GM21576 (cell line): ENCODE data around the gene CYP27B1.

Experiments used
- ATAC-seq: cut with Tn5 transposase; IDR thresholded peaks from one replicate; pipeline ENCODE4 v1.9.1; 2021; ENCODE audit warnings: mild to moderate bottlenecking, moderate library complexity; ENCODE audit not compliant: unreplicated experiment

CYP27B1 gene

DNA sequence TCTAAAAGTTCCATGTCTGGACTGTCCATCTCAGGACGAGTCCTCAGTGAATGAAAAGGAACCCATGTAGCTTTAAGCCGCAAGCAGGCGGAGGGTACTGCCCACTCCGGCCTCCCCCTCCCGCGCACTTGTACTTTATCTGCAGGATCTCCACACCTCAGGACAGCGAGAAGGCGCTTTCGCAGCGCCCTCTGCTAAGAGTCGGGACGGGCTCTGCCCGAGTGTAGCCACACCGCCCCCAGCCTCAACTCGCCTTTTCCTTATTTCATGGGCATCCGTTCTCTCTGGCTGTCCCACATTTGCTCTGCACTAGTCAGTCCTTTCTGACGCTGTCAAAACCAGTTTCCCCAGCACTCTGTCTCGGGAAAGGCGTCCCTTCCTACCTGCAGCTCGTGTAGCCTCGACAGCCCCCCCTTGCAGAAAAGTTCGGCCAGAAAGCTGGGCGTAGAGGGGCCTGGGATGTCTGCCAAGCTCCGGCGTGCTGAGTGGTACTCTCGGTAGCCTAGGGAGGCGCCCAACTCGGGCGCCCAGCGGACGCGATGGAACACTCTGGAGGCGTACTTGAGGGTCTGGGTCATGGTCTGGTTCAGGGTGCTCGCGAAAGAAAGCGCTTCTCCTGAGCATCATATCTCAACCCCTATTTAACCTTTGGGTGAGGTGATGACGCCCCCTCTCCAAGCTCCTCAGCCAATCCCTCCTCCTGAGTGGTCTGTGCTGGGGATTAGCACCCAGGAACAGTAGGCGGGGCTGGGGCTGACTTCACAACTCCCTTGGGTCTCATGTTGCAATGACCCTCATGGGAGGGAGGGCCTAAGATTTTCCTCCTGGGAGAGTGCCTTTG, at the start of gene CYP27B1:
Gene CYP27B1 (minus strand): TSS at position 615 of the 841 bp plus-strand sequence. CDS start 37 bp downstream, at position 578.
- no peak for ATAC-seq

DNA sequence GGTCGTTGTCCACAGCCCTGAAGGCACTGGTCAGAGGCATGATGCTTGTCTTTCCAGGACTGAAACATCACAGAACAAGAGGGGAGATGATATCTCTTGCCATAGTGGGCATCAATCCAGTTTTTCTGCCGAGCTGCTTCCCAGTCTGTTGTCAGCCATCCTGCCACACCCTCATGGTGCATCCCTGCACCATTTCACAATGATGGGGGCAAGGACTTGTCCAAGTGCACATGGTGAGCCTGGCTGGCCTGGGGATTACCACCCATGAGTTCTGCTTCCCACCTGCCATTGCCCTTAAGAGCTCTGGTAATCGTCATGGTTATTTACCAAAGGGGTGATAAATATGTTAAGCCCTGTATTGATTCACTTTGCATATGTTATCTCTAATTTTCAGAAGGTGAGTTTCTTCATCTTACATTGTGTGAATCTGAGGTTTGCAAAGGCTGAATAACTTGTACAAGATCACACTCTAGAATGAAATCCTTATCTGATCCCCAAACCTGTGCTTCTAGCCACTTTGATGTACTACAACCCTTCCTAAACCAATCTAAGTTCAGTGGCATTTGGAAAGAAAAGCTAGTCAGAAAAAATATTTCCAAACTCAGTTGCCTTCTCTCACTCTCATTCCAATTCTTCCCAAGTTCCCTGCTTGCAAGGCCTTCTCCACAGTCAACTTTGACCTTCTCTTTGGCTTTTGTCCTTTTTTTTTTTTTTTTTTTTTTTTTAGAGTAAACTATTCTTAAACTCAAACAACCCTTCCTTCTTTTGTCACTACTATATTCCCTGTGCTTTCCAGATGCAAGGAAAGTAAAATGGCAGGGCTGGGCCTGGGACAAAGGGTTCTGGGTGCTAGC, 49.4 kb upstream of the CYP27B1 start:
- ATAC-seq = no peak

GRCh38 chr12:57815177-57816000, 48.5 kb upstream of the CYP27B1 start:
- no peak for ATAC-seq

GRCh38 chr12:57813971-57814772, 47.3 kb upstream of the CYP27B1 start:
- no peak for ATAC-seq

DNA sequence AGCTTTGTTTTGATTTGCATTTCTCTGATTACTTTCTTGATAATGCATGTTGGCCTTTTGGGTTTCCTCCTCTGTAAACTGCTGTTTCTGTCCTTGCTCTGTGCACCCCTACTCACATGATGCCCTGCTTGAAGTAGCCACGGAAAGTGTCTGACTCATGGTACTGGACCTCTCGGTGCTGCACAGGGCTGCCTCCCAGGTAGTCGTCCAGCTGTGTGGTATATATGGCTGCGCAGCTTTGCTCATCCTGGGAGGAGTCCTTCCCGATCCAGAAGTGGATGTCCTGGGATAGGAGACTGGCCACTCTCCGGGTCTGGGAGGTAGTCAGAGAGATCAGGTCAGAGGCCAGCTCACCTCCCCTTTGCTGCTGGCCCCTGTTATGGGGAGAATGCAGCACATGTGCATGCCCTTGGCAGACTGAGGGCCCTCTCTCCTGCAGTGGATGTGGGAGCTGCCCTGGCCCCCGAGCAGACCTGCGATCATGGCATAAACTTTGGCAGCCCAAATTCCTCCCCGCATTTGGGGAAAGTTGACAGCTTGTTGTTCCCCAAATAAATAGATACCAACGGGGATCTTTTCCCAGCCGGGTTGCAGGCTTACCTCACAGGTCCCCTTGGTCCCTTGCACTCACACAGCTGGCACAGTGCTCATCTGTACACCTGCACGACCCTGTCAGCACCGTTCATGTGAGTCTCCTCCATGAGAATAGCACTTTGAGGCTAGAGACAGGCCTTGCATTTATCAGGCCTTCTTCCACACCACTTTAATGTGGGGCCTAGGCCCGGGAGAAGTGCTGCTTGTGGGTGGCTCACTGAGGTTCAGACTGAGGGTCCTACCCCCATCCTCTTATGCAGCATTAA, 46.5 kb upstream of the CYP27B1 start:
- no peak for ATAC-seq

GRCh38 chr12:57811028-57811755, 44.3 kb upstream of the CYP27B1 start:
- no peak for ATAC-seq

GRCh38 chr12:57810450-57810849, 43.6 kb upstream of the CYP27B1 start:
- no peak for ATAC-seq

DNA sequence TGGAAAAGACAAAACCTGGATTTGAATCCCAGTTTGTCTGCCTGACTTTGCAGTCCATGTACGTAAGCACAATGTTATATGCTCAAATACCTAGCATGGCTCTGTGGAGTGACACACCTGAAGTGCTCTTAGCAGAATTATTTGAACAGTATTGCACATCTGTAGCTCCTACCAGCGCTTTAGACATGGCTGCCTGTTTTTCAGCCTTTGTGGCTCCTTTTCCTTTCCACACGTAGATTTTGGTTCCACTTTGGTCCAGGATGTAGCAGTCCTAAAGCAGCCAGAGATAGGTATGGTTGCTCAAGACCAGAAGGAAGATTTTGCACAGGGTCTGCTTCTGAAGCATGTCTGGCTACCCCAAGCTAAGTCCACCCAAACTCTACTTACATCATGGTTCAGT, 42.5 kb upstream of the CYP27B1 start:
- ATAC-seq = no peak

GRCh38 chr12:57808351-57808750, 41.5 kb upstream of the CYP27B1 start:
- ATAC-seq = no peak

- no peak for ATAC-seq
Observed at GRCh38 chr12:57807285-57807684, 40.4 kb upstream of the CYP27B1 start.

GRCh38 chr12:57806677-57807076, 39.8 kb upstream of the CYP27B1 start:
- ATAC-seq = no peak

- no peak for ATAC-seq
Observed at GRCh38 chr12:57803319-57803893, 36.5 kb upstream of the CYP27B1 start.

DNA sequence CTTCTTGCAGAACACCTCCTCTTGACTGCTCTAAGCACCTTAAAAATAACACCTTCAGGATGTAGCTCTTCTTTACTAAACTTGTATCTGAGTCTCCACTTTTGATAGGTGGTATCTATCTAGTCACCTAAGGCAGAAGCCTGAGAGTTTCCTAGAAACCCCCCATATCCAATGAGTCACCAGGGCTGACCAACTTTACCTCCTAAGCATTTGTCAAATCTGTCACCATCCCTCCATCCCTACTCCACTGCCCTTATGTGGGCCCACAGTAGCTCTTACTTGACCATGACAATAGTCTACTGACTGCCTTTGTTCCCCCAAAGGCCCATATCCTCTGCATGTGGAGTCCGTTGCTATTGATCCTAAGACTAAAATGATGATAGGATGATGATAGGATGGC, 35.7 kb upstream of the CYP27B1 start:
- no peak for ATAC-seq

GRCh38 chr12:57800965-57801364, 34.1 kb upstream of the CYP27B1 start:
- no peak for ATAC-seq

GRCh38 chr12:57797933-57798332, 31.1 kb upstream of the CYP27B1 start:
- ATAC-seq = no peak

- ATAC-seq = no peak
Observed at GRCh38 chr12:57796996-57797395, 30.1 kb upstream of the CYP27B1 start.

- ATAC-seq = no peak
Observed at GRCh38 chr12:57795354-57795753, 28.5 kb upstream of the CYP27B1 start.

DNA sequence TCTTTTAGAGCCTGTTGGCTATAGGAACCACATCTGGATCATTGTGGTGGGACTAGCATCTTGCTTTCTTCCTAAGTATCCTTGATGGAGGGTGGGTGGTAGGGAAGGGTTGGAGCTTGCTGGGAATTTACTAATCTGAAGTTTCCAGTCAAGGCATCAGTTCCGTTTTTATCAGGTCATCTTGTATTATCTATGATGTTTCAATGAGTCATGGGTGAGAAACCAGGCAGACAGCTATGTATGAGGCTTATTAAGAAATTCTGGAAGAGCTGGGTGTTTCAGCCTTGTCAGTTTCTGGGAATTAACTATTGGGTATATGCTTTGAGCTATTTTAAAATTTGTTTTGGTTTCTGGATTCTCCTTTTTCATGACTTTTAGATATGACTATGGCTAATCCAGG, 27.0 kb upstream of the CYP27B1 start:
- no peak for ATAC-seq
